SU-DHL-6 (cell line): ENCODE measurements around the gene APC2.

Source experiments
- CTCF ChIP-seq: fragments of 200-600 bp; sonication (generic); IDR thresholded peaks from one replicate; pipeline ENCODE4 v1.5.1; 2017; ENCODE audit warnings: antibody characterized with exemption, mild to moderate bottlenecking, low read length, moderate library complexity; ENCODE audit not compliant: insufficient read depth, poor library complexity, severe bottlenecking
- EZH2phosphoT487 ChIP-seq: fragments of 200-600 bp; sonication (generic), shearing (Covaris generic); conservative IDR thresholded peaks from 2 replicates; pipeline ENCODE4 v1.6.1; 2018; ENCODE audit warnings: mild to moderate bottlenecking, antibody characterized with exemption, low read length, moderate library complexity, mixed read lengths

DNA sequence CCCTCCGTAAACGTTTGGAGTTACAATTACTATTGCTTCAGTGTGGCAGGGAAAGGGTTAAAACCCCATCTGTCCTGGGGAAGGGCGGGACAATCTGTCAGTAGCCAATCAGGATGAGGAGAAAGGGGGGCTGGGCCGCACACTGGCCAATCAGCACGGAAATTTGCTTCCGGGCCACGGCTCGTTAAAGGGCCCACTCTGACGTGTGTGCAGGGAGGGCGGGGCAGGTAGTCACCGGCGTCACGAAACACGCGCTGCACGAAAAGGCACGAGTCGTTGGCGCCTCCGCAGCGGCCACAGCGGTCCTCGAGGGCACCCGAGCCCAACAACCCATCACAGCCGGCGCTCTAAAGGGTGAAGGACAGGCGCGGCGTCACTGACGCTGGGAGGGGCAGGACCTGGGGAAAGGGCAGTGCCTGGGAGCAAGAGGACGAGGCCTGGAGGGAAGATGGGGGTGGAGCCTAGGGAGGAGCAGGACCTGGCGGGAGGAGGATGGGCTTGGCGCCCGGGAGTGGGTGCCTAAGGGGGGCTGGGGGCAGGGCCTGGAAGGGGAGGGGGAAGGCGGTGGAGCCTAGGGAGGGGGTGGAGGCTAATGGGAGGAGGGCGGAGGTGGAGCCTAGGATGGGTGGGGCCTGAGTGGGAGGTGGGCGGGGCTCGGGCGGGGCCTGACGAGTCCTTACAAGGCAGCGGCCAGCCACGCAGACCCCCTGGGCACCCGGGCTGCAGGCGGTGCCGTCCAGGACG, 58.0 kb downstream of the APC2 start:
- TF ChIP-seq CTCF (no peak), EZH2phosphoT487 (no peak)
